DMS114 treated with DMSO at 0.1 percent for 48 hours (cell line): ENCODE results near the gene DHX30.
"Not testable (repeated sequence)": the region's sequence is repeated elsewhere in the genome, so short reads cannot be mapped to it uniquely, and the experiment has no call there.

Experiments
- DNase-seq: peaks from one replicate; lab custom pipeline; 2025; ENCODE audit not compliant: unreplicated experiment; lab: John Stamatoyannopoulos, UW

Gene DHX30

GRCh38 chr3:47803480-47804025, 615 bp downstream of the DHX30 start:
- no peak for DNase-seq

DNA sequence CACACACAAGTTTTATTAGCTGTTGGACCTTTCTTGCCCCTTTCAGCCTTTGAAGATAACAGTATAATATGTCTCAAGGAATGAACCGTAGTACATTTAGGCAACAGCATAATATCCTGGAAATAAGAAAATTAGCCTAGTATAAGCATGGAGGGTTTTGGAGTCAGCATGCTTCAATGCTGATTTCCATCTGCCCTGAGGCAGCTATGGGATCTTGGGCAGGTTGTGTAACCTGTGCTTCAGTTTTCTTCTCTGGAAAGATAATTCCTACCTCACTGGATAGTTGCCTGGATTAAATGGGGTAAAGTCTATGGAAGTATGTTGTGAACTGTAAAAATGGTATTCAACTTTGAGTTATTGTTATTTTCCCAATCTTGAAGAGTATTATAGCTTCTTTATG, 1.6 kb downstream of the DHX30 start:
- DNase-seq: no peak

- no peak for DNase-seq
Measured at GRCh38 chr3:47813551-47814177, 10.7 kb downstream of the DHX30 start.

DNA sequence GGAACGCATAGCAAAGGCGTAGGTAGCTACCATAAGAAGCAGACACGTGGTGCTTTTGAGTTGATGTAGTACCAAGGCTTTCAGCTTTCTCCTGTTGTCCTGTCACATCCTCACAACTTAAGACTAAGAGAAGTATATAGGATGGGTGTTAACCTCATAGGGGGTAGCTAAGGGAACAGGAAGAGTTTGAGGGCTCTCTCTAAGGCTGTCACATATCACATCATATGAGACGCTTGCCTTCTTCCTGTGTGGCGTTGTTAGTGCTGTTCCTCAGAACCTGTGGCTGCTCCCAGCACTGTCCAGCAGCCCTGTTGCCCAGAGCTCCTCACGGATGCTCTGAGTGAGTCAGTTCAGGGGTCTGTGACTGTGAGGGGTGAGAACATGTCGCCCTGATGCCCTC, 14.7 kb downstream of the DHX30 start:
- DNase-seq: no peak

GRCh38 chr3:47824541-47825473, 21.9 kb downstream of the DHX30 start:
- DNase-seq: peak; percentile 56

DNA sequence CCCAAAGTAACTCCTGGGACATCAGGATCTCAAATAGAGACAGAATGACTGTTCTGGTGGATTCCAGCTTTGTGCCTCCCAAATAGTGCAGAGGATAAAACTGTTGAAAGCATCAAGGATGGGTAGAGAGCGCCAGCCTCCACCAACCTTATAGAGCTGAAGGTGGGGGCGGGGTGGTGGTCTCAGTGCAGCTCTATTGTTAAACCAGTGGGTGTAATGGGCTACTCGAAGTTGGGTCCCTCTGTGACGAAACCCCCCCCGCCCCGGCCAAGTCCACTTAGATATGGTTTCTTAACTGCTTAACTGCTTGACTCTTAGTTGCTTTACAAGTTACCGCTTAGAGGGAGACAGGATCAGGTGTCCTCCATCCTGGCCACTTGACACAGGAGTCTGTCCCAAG, 22.7 kb downstream of the DHX30 start:
- no peak for DNase-seq

DNA sequence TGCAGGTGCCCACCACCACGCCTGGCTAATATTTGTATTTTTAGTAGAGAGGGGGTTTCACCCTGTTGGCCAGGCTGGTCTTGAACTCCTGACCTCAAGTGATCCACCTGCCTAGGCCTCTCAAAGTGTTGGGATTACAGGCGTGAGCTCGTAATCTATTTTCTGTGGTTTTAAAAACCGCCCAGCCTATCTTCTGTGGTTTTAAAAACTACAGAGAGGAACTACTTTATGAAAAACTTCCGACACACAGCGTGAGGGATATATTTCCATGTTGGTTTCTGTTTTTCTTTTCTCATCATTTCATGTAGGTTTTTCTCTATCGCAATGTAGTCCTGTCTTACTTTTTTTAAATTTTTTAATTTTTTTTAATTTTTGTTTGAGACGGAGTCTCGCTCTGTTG, 26.5 kb downstream of the DHX30 start:
- DNase-seq: not testable (repeated sequence)

- no peak for DNase-seq
Measured at GRCh38 chr3:47836986-47837385, 34.0 kb downstream of the DHX30 start.

- no peak for DNase-seq
Measured at GRCh38 chr3:47838503-47838902, 35.6 kb downstream of the DHX30 start.

GRCh38 chr3:47841786-47842349, 38.9 kb downstream of the DHX30 start:
- DNase-seq: no peak

DNA sequence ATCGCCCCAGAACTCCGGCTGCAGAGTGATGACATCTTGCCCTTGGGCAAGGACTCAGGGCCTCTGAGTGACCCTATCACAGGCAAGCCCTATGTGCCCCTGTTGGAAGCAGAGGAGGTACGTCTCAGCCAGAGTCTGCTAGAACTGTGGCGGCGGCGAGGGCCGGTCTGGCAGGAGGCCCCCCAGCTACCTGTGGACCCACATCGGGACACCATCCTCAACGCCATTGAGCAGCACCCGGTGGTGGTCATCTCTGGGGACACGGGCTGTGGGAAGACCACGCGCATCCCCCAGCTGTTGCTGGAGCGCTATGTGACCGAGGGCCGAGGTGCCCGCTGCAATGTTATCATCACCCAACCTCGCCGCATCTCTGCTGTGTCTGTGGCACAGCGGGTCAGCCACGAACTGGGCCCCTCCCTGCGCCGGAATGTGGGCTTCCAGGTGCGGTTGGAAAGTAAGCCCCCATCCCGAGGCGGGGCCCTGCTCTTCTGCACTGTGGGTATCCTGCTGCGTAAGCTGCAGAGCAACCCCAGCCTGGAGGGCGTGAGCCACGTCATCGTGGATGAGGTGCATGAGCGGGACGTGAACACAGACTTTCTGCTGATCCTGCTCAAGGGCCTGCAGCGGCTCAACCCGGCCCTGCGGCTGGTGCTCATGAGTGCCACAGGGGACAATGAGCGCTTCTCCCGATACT, 43.4 kb downstream of the DHX30 start:
- DNase-seq: no peak

DNA sequence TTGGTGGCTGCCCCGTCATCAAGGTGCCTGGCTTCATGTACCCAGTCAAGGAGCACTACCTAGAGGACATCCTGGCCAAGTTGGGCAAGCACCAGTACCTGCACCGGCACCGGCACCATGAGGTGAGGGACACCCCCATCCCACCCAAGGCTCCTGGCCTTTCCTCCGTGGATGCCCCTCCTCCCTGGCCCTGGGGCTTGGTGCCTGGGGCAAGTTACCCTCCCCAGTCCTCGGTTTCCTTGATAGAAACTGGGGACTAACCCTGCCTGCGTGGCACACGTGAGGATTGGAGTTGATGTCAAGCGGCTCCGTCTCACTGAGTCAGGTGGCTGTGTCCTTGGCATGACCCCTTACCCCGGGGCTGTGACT, 43.9 kb downstream of the DHX30 start:
- no peak for DNase-seq

DNA sequence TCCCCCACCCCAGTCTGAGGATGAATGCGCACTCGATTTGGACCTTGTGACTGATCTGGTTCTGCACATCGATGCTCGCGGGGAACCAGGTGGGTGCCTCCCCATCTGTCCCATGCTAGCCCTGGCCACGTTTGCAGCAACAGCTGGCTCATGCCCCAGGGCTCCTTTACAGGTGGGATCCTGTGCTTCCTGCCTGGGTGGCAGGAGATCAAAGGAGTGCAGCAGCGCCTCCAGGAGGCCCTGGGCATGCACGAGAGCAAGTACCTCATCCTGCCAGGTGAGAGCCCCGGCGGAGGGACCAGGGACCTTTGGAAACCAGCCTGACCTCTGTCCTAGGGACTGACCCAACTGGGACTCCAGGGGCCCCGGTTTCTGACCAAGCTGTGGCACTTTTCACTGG, 44.3 kb downstream of the DHX30 start:
- no peak for DNase-seq

GRCh38 chr3:47847801-47848518, 45.0 kb downstream of the DHX30 start:
- DNase-seq: no peak

DNA sequence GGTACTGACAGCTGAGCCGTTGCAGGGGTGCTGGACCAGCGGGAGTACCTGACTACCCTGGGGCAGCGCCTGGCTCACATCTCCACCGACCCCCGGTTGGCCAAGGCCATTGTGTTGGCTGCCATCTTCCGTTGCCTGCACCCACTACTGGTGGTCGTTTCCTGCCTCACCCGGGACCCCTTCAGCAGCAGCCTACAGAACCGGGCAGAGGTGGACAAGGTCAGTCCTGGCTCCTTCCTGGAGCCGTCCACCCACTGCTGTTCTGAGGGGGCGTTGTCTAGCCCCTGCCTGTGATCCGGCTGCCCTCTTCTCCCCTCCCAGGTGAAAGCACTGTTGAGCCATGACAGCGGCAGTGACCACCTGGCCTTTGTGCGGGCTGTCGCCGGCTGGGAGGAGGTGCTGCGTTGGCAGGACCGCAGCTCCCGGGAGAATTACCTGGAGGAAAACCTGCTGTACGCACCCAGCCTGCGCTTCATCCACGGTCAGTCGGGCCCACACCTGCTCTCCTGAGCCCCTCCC, 45.7 kb downstream of the DHX30 start:
- no peak for DNase-seq

GRCh38 chr3:47849186-47849698, 46.3 kb downstream of the DHX30 start:
- DNase-seq: no peak

- peak; percentile 35 for DNase-seq
Measured at GRCh38 chr3:47849699-47850563, 47.0 kb downstream of the DHX30 start.

- DNase-seq: no peak
Measured at GRCh38 chr3:47850564-47851410, 47.8 kb downstream of the DHX30 start.
